Mucosa of gallbladder (tissue), 1 donor: ENCODE results near the gene RGMB. TPM values are rescaled to one million over a fixed set of nuclear protein-coding genes. Genes with fewer than 3 reads are reported as not detected.
A peak's percentile ranks its signal among the peaks of the same experiment; 100 is the strongest.

Experiments
- DNase-seq: peaks from one replicate; pipeline ENCODE4 v3.0.0-alpha.2; 2020; ENCODE audit warnings: low spot score
- total RNA-seq: library from RNA; stranded (reverse); gene quantifications from one replicate; pipeline ENCODE4 v1.2.1, GENCODE V29; 2021
- donor health status: DM: no; HTN: no; CAD: no.

Gene RGMB
- total RNA-seq, 1 donor from 2014 or later = 15.0 TPM

DNA sequence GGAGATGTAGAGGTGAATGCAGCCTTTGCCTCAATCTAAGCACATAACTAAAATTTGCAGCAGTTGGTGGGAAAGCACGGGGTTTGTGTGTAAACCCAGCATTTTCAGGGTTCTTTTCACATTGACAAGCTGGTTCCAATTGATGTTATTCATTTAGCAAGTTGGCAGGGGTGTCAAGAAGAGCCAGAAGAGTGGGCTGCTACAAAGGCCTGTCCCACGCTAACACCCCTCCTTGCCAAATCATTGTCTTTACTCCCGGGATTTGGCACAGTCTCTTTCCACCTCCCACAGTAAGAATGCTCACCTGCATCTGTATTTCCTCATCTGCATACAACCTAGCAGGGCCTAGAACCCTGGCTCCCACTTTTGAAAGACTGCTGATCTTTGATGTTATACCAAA is 11.8 kb downstream of the RGMB start:
- DNase-seq = no peak

DNA sequence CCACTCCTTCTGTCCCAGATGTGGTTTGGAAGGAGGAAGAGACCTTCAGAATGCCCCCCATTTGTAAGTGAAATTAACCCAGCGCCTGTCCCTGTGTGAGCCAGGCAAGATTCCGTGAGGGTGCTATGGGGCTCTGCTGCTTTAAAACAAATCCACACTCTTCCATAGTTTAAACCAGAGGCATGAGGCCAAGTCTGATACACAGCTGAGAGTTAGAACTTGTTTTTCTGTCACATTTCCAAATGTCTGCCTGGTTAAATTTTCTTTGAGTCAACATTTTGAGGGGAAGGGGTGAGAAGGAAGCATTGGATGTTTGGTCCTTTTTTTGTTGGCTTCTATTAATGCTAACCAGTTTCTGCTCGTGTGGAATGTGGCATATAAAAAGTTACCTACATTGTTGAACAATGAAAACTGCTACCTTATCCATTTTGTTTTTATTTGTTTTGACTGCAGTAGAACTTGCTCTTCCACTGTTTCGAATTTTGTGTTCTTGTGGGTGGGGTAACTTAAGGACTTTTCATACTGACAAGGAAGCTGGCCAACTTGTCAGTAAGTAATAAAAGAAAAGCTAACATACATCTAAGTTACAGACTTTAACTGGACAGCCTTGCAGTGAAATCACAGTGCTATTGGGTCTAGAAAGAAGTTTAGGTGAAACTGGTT is 12.9 kb downstream of the RGMB start:
- no peak for DNase-seq

DNA sequence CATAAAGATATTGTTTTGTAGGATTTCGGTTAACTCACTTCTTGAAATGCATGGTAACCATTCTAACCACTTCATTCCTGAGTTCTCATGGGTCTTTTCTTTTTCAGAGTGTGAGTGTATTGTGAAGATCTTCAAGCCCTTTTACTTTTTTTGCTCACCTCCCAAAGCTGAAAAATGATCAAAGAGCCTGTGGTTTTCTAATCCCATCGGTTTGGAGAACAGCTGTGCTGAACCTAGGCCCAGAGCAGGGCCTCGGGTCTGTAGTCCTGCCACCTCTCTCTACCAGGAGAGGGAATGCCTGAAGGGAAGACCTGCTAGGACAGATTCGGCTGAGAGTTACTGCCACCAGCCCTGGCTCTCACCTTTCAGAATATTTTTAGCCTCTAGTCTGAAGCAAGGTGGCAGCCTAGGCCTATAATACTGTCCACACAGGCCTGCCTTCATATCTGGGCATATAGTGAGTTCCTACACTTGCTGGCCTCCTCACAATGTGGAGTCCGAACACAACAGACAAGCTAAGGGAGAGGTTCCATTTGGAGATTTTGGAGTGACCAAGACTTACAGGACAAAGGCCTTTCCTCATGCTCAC is 13.8 kb downstream of the RGMB start:
- DNase-seq = no peak

DNA sequence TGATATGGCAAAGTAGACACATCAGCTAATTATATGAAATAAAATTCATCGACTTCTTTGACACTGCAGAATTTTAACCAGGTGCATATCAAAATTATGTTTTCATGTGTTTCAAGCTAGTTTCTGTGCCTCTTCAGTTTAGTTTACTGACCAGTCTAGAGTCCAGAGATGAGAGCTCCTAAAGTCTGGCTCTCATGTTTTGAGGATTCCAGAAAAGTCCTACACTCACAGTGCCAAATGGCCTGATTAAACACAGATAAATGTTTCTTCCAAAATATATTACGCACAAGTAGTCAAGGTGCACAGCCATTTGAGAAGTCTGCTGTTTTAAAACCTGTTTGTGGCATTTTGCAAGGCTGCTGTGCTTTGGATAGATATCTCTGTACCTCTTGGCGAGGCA is 15.6 kb downstream of the RGMB start:
- no peak for DNase-seq

DNA sequence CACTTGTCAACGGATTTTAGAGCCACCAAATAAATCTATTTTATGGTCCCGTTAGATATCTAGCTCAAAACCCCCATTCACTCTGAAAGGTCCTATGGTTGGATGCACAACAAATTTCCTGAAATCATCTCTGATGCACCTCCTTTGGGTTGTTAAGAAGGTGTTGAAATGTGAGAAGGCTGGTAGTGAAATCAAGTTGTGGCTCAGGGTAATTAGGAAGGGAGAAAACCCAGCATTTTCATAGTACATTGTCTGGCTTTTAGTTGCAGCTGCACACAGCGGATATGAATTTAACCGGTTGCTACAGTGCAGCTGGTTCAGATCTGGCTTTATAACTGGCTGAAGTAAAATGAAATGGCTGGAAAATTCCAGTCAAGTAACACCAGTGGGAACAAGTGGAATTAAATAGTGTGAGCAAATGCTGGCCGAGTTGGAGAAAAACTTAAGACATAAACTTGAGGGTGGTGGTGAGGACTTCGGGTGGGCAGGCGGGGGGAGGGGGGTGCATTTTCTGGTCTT is 17.6 kb downstream of the RGMB start:
- DNase-seq = no peak

DNA sequence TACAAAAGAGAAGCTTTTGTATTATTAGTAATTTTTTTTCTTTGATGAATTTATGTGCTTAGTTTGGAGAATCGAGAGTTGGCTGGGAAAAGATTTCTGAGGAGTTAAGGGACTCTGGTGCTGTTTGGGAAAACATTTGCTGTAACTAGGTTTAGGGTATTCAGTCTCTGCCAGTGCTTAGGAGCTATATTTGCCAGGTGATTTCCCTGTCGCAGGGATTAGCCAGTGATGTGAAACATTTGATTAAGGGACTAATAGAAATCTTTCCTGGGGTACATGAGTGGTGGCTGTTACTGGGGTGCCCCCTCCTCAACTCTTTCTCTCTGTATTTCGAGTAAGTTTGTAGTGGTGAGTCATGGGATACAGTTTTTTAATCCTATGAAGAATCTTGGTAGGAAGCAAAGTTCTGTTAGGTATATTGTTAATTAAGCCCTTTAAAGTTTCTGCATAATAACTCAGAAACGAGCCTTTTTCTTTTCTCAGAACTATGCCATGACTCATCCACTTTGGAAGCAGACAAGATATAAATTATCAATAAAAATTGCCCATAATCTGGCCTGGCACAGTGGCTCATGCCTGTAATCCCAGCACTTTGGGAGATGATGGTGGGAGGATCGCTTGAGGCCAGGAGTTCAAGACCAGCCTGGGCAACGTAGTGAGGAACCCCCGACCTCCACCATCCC is 18.6 kb downstream of the RGMB start:
- DNase-seq = no peak

DNA sequence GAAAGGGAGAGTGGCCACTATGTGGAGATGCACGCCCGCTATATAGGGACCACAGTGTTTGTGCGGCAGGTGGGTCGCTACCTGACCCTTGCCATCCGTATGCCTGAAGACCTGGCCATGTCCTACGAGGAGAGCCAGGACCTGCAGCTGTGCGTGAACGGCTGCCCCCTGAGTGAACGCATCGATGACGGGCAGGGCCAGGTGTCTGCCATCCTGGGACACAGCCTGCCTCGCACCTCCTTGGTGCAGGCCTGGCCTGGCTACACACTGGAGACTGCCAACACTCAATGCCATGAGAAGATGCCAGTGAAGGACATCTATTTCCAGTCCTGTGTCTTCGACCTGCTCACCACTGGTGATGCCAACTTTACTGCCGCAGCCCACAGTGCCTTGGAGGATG is 19.8 kb downstream of the RGMB start:
- DNase-seq = no peak

DNA sequence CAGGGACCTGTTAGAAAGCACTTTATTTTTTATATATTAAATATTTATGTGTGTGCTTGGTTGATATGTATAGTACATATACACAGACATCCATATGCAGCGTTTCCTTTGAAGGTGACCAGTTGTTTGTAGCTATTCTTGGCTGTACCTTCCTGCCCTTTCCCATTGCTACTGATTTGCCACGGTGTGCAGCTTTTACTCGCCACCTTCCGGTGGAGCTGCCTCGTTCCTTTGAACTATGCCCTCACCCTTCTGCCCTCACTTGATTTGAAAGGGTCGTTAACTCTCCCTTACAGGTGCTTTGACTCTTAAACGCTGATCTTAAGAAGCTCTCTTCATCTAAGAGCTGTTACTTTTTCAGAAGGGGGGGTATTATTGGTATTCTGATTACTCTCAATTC is 20.5 kb downstream of the RGMB start:
- no peak for DNase-seq

DNA sequence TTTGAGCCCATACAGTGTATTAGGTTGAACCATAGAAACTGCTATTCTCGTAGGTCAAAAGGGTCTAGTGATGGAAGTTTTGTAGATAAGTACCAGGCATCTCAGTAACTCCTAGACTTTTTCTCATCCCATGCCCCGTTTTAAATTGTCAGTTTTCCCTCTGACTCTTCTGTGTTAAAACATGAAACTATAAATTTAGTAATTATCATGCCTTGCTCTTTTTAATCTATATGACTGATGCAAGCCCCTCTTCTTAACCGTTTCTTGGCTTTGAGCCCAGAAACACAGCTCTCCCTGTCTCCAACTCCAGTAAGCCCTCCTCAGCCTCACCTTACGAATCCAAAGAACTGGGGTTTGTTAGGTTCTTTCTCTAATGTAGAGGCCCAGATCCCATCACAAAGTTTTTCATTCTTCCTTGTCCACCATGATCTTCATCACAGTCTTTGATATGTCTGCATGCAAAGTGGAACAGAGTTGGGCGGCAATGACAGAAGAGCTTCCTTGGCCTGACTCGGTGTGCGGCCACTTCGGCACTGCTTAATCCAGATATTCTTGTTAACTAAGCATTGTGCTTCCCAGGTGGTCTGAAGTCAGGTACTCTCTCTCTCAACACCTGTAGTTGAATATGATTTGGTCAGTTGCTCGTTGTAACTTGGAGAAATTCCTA is 21.1 kb downstream of the RGMB start:
- DNase-seq = no peak

DNA sequence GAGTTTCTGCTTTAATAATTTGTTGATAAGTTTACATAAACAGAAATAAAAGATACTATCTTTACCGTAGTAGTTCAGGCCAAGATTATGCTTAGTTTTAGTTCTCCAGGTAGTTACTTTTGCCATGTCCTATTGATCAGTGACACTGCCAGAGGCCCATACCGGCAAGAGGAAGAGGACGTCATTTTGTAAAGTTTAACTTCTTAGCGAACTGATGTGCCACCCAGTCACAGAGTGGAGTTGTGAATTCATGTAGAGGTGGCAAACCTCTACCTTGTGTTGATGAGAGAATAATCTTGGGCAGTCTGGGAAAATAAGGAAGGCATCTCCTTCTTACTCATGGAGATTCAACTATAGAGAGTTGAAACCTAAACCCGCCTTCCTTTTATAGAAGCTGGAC is 21.8 kb downstream of the RGMB start:
- DNase-seq = no peak

DNA sequence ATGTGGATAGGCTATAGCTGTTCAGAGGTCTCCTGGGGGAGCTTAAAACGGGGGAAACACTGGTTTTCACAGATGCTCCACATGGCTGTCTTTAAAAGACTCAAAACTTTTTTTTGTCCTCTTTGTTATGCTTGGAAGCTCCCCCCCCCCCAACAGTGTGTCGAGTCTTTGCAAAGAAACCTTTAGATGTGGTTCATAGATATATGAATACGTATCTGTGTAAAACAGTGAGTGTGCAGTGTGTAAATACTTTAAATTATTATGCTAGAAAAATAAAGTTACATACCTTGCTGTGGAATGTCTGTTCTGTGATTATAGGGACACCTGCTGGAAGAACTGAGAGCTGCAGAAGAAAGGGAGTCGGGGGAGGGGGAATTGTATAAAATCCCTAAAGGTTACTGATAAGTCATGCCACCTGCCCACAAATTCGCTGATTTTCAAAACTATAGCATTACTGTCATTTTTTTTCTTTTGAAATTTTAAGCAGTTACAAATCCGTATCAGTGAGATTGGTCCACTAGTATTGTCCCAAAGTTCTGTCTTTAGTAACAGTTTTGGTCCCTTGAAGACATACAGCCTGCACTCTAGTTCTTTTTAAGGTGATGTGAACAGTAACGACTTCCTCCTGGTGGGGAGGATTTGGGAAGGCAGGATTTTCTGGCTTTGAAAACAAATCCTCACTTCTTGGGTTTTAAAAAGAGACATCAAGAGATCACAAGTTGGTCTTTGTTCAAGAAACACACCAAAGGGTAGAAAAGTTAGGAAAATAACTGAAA is 22.9 kb downstream of the RGMB start:
- peak; percentile 44 for DNase-seq

DNA sequence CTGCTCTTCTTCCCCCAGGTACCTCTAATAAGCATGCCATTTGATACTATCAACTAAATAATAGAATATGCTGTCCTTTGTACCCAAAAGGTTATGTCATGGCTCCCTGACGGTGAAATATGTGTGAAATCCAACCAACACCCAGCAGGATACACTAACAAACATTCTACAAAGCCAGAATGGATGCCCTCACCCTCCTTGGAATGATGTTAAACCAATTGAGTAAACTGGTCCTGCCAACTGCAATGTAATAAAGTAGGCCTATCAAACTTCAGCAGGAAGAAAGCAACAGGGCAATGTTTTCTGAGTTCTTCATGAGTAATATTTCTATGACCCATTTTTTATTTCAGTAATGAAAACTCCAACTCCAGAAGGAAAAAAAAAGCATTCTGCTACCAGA is 24.9 kb downstream of the RGMB start:
- DNase-seq = no peak

DNA sequence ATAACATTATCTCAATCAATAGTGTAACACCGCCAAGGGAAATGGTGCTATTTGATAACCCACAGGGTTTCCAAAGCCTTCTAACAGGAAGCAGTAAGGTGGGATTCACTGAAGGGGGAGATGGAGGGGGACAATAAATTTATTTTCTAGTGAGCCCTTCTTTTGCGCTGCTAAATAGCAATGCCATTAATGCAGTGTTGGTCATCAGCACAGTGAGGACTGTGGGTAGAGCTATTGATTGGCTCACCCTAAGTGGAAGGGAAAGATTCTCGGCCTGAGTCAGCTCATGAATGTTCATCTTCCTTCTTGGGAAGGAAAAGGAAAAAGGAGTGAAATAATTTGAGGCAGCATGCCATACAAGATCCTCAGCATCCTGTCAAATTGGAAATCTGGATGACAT is 25.4 kb downstream of the RGMB start:
- no peak for DNase-seq

DNA sequence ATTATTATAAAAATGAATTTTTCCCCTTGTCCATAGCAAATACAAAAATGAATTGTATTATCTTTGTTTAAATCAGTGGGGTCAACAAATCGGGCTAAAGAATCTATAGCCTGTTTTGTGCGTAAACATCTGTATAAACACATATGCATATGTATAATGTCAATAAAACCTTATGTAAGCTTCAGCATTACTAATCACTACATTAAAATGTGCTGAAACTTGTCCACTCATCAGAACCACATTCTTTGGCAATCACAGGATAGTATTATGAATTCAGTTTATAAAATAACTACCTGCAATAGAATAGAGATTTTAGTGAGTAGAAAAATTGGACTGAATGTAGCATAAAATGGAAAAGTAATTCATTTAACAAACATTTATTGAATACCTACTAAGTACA is 30.6 kb downstream of the RGMB start:
- no peak for DNase-seq

DNA sequence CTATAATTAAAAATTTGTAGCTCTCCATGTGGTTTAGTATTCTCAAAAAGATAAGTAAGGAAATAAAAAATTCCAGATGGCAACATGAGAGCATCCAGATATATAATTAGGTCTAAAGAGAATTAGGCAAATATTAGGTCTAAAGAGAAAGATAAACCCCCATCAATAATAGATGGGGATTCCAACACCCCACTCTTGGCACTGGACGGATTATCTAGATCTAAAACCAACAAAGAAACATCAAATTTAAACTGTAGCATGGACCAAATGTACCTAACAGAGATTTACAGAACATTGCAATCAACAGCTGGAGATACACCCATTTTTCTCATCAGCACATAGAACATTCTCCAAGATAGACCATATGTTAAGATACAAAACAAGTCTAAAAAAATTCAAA is 31.6 kb downstream of the RGMB start:
- DNase-seq = no peak

DNA sequence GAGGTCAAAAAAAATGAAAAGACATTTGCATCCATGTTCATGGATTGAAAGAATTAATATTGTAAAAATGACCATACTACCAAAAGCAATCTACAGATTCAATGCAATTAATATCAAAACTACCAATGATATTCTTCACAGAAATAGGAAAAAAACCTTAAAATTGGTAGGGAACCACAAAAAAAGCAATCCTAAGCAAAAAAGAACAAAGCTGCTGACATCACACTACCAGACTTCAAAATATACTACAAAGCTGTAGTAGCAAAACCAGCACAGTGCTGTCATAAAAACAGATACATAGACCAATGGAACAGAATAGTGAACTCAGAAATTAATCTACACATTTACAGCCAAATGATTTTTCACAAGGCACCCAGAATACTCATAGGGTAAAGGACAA is 34.3 kb downstream of the RGMB start:
- no peak for DNase-seq

DNA sequence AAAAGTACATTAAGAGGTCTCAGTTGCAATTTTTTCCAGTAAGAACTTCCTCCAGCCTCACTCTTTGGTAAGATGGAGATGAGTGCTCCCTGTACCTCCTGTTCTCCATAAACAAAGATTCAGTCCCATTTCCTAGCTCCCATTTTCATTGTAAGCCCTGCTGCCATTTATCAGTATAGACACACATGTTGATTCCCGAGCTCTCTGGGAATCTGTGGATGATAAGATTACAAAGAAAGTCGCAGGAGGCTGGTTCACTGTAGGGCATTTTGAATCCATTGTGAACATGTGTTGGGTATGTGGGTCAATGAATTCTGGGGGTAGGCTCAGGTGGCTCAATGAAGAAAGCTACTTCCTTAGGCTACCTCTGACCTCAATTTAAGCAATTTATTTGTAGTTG is 36.7 kb downstream of the RGMB start:
- no peak for DNase-seq

DNA sequence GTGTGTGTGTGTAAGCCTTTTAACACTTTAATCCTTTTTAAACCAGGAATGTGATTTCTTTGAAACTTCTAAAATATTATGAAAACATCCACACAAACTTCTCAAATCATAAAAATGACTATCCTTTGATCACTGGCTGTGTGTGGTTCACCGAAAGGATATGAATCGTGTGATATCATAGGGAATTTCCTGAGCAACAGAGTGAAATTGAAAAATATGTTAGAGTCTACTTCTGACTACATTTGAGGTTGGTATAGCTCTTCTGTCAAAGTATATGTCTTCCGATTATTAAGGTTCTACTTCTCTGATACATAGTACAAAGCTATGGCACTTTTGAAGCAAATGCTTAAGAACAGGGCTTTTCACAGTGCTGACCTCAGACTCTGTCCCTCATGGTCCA is 40.3 kb downstream of the RGMB start:
- DNase-seq = no peak

DNA sequence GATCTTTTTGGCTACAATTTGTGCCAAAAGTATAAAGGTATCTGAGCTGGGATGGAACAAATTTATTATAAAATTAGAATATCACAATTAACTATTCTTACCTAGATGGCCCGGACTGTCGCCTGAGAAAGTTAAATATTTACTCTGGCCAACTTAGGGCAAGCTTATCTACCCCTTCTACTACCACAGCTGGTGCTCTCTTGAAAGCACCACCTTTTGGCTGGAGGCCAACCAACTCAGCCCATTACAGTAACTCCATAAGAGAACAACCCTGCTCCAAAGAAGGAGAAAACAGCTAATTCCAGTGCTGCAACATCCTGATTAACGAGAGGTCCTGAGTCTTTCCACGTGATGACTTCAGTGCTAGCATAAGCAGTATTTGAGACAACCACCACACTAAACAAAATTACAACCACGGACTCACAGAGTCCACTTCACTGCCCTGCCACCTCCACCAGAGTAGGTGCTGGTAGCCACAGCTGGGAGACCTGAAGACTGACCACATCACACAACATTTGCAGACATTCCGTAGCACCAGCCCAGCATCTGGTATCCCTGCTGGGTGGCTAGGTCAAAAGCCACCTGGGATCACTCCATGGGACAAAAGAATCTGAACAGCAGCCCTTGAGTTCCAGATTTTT is 43.2 kb downstream of the RGMB start:
- peak; percentile 65 for DNase-seq

DNA sequence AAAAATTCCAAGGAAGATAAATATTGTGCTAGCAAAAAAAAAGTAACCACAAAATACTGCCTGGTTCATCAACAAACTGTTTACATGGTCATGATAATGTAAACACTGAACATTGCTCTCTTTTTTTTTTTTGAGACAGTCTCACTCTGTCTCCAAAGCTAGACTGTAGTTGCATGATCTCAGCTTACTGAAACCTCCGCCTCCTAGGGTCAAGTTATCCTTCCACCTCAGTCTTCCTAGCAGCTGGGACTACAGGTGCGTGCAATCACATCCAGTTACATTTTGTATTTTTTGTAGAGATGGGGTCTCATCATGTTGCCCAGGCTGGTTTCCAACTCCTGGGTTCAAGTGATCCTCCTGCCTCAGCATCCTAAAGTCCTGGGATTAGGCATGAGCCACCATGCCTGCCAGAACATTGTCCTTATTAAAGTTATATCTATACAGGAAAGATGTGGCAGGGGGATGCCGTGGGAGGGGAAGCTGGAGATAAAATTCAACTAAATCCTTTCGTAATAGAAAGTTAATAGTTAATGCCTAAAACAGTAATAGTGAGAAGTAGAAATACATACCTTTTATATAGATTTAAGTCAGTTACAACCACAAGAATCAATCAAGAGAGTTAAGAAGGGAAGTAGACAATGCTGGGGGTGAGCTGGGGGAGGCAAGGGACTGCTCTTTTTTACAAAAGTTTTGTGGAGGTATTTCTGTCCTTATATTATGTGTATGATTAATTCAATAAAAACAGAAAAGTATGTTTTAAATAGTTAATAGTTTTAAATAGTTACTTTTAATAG is 52.3 kb downstream of the RGMB start:
- no peak for DNase-seq

DNA sequence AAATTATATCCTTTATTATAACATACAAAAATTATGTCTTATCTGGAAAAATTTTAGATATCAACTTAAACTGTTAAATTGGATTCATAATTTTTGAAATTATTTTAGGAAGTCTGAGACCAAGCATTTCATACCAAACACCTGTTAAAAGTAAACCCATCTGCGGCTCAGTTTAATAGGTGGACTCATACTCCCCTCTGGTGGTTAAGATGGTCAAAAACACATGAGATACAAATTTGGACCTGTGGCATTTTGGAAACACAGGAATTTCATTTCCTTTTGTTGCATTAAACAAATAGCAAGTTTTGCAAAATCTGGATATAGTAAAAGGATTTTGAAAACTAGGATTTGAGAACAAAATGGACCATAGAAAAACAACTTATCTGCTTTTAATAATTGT is 53.7 kb downstream of the RGMB start:
- no peak for DNase-seq
